ENCODE data around the gene ONECUT1. TPM values are rescaled to one million over a fixed set of nuclear protein-coding genes. Genes with fewer than 3 reads are reported as not detected.

ONECUT1 gene
- total RNA-seq, 1 donor from 2014 or later = 0.15 TPM

DNA sequence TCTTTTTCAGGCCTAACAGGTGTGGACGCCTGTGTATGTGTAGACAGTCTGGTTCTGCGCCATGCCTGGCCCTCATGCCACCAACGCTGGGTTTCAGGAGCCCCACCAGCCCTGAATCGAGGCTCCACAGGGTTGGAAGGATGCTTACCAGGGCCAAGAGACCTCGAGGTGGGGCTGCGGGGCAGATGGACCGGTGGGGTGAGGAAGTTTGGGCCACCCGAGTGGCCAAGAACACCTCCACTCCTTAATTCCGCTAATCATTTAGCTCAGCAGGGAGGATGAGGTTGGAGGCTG lies 6.0 kb upstream of the ONECUT1 start:
- Mint-ChIP-seq H3K27ac (ENCODE audit: unreplicated experiment) (no peak overlapping the region), H3K4me3 (ENCODE audit: unreplicated experiment) (no peak overlapping the region), H3K36me3 (ENCODE audit: low read depth) (no peaks in the 10 kb centered on the region), H3K27me3 (ENCODE audit: low read depth) (peaks cover 66% of the 10 kb centered on the region), H3K9me3 (ENCODE audit: low read depth) (no peaks in the 10 kb centered on the region), H3K4me1 (ENCODE audit: low read depth) (no peaks in the 10 kb centered on the region)
- DNase-seq (ENCODE audit: low spot score) = no peak
- TF ChIP-seq, protein P1, sequence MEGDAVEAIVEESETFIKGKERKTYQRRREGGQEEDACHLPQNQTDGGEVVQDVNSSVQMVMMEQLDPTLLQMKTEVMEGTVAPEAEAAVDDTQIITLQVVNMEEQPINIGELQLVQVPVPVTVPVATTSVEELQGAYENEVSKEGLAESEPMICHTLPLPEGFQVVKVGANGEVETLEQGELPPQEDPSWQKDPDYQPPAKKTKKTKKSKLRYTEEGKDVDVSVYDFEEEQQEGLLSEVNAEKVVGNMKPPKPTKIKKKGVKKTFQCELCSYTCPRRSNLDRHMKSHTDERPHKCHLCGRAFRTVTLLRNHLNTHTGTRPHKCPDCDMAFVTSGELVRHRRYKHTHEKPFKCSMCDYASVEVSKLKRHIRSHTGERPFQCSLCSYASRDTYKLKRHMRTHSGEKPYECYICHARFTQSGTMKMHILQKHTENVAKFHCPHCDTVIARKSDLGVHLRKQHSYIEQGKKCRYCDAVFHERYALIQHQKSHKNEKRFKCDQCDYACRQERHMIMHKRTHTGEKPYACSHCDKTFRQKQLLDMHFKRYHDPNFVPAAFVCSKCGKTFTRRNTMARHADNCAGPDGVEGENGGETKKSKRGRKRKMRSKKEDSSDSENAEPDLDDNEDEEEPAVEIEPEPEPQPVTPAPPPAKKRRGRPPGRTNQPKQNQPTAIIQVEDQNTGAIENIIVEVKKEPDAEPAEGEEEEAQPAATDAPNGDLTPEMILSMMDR (IDR thresholded peaks at IDR 0.05) = no peak

DNA sequence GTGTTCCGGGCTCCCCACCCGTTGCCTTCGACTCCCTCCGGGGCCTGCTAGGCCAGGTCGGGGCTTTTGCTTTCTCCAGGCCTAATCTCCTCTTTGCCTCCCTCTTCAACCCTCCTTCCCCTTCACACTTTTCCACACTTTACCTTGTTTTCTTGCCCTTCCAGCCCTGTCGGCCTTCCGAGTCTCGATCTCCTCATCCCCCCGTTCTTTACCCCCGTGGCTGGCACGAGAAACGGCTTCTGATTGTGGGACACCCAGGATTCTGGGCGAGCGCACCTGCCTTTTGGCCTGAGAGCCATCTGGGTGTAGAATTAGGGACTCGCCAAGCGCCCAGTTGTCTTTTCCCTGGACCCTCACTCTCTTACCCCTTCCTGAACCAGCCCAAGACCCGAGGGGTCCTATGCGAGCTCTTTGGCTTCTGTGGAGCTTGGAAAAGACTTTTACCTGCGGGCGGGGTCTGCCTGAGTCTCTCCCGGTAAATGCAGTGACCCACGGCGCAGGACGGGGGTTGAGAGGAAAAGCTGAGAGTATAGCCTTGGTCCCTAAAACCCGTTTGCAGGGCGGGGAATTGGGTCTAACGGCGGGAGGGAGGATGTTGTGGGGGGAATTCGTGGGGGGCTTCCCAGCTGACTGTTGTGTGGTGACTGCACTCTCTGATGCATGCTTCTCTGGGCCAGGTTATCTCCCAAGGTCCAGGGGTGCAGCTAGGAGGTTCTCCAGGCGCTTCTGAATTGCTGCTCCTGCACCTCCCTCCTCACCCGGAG lies 5.5 kb upstream of the ONECUT1 start:
- H3K4me1 Mint-ChIP-seq (ENCODE audit: low read depth) = peaks cover 2% of the 10 kb centered on the region
- peaks cover 61% of the 10 kb centered on the region for H3K27me3 Mint-ChIP-seq (ENCODE audit: low read depth)
- no peak overlapping the region for H3K27ac Mint-ChIP-seq (ENCODE audit: unreplicated experiment)
- TF ChIP-seq, protein P1 (IDR thresholded peaks at IDR 0.05) = no peak
- no peaks in the 10 kb centered on the region for H3K9me3 Mint-ChIP-seq (ENCODE audit: low read depth)
- H3K36me3 Mint-ChIP-seq (ENCODE audit: low read depth) = no peaks in the 10 kb centered on the region
- H3K4me3 Mint-ChIP-seq (ENCODE audit: unreplicated experiment) = no peak overlapping the region
- no peak for DNase-seq (ENCODE audit: low spot score)

GRCh38 chr15:52794665-52795463 lies 4.7 kb upstream of the ONECUT1 start:
- Mint-ChIP-seq H3K4me1 (ENCODE audit: low read depth) (peaks cover 4% of the 10 kb centered on the region), H3K4me3 (ENCODE audit: unreplicated experiment) (no peak overlapping the region), H3K27me3 (ENCODE audit: low read depth) (peaks cover 53% of the 10 kb centered on the region), H3K36me3 (ENCODE audit: low read depth) (no peaks in the 10 kb centered on the region), H3K9me3 (ENCODE audit: low read depth) (no peaks in the 10 kb centered on the region), H3K27ac (ENCODE audit: unreplicated experiment) (no peak overlapping the region)
- DNase-seq (ENCODE audit: low spot score) = no peak
- TF ChIP-seq, protein P1 (IDR thresholded peaks at IDR 0.05) = no peak

- DNase-seq (ENCODE audit: low spot score) = no peak
- Mint-ChIP-seq H3K4me1 (ENCODE audit: low read depth) (peaks cover 14% of the 10 kb centered on the region), H3K36me3 (ENCODE audit: low read depth) (no peaks in the 10 kb centered on the region), H3K9me3 (ENCODE audit: low read depth) (no peaks in the 10 kb centered on the region), H3K4me3 (ENCODE audit: unreplicated experiment) (no peak overlapping the region), H3K27ac (ENCODE audit: unreplicated experiment) (no peak overlapping the region), H3K27me3 (ENCODE audit: low read depth) (peaks cover 48% of the 10 kb centered on the region)
- TF ChIP-seq, protein P1 (IDR thresholded peaks at IDR 0.05) = no peak
Observed at GRCh38 chr15:52791776-52792175, 1.6 kb upstream of the ONECUT1 start.

- H3K4me3 Mint-ChIP-seq (ENCODE audit: unreplicated experiment) = peak overlapping the region; percentile 72
- no peak overlapping the region for H3K27ac Mint-ChIP-seq (ENCODE audit: unreplicated experiment)
- DNase-seq (ENCODE audit: low spot score) = no peak
- H3K36me3 Mint-ChIP-seq (ENCODE audit: low read depth) = no peaks in the 10 kb centered on the region
- peaks cover 48% of the 10 kb centered on the region for H3K27me3 Mint-ChIP-seq (ENCODE audit: low read depth)
- TF ChIP-seq, protein P1 (IDR thresholded peaks at IDR 0.05) = peak; percentile 28
- H3K4me1 Mint-ChIP-seq (ENCODE audit: low read depth) = peaks cover 14% of the 10 kb centered on the region
- H3K9me3 Mint-ChIP-seq (ENCODE audit: low read depth) = no peaks in the 10 kb centered on the region
Observed at GRCh38 chr15:52790941-52791751, 1.0 kb upstream of the ONECUT1 start.
